HepG2 (cell line): ENCODE data around the gene STON1. TPM values are rescaled to one million over a fixed set of nuclear protein-coding genes. Genes with fewer than 3 reads are reported as not detected.

Experiments
- BHLHE40 ChIP-seq: IDR thresholded peaks from 2 replicates; pipeline ENCODE4 v1.6.1; 2011; ENCODE audit warnings: low read length, improper control_type of control experiment
- BRD4 ChIP-seq: sonication (generic); formaldehyde crosslinking; IDR thresholded peaks from 2 replicates; pipeline ENCODE4 v1.4.0; 2020; ENCODE audit warnings: missing genetic modification reagents
- IKZF4 ChIP-seq: sonication (generic); formaldehyde crosslinking; IDR thresholded peaks from 2 replicates; pipeline ENCODE4 v1.5.1; 2020; ENCODE audit warnings: borderline replicate concordance, mild to moderate bottlenecking, low read depth, missing genetic modification reagents; ENCODE audit errors: not compliant biosample characterization
- IRX3 ChIP-seq: sonication (generic); formaldehyde crosslinking; IDR thresholded peaks from 2 replicates; pipeline ENCODE4 v1.8.1; 2023; ENCODE audit warnings: mild to moderate bottlenecking, low read depth, missing genetic modification reagents, borderline replicate concordance
- JARID2 ChIP-seq: sonication (generic); formaldehyde crosslinking; IDR thresholded peaks from 2 replicates; pipeline ENCODE4 v1.8.1; 2023; ENCODE audit warnings: missing genetic modification reagents, inconsistent platforms; ENCODE audit not compliant: insufficient replicate concordance
- LCORL ChIP-seq, 2 experiments: fragments of 450-650 bp in 1 of 2; sonication (generic) in 1 of 2; formaldehyde crosslinking in 1 of 2; IDR thresholded peaks; 2 replicates each; pipeline versions ENCODE4 v1.5.0 to v1.6.1; 2017 to 2020; ENCODE audit warnings: antibody characterized with exemption in 1 of 2, missing genetic modification reagents in 1 of 2
- REPIN1 ChIP-seq: sonication (generic); formaldehyde crosslinking; IDR thresholded peaks from 2 replicates; pipeline ENCODE4 v1.8.0; 2022; ENCODE audit warnings: missing genetic modification reagents, low read depth, mild to moderate bottlenecking, borderline replicate concordance
- SSRP1 ChIP-seq: IDR thresholded peaks from 2 replicates; pipeline ENCODE4 v1.6.1; 2016; ENCODE audit warnings: control low read depth
- TOE1 ChIP-seq: sonication (generic); formaldehyde crosslinking; IDR thresholded peaks from 2 replicates; pipeline ENCODE4 v1.4.0; 2020; ENCODE audit warnings: mild to moderate bottlenecking, missing genetic modification reagents
- ZFP37 ChIP-seq: sonication (generic); formaldehyde crosslinking; IDR thresholded peaks from 2 replicates; pipeline ENCODE4 v1.4.0; 2020; ENCODE audit warnings: missing genetic modification reagents, borderline replicate concordance
- ZNF260 ChIP-seq: sonication (generic); formaldehyde crosslinking; IDR thresholded peaks from 2 replicates; pipeline ENCODE4 v1.4.0; 2020; ENCODE audit warnings: missing genetic modification reagents, low read depth, mild to moderate bottlenecking, borderline replicate concordance
- ZNF296 ChIP-seq: sonication (generic); formaldehyde crosslinking; conservative IDR thresholded peaks from 2 replicates; pipeline ENCODE4 v1.5.0; 2020; ENCODE audit warnings: mild to moderate bottlenecking, missing genetic modification reagents
- ZNF703 ChIP-seq: sonication (generic); formaldehyde crosslinking; IDR thresholded peaks from 2 replicates; pipeline ENCODE4 v1.5.1; 2020; ENCODE audit warnings: missing genetic modification reagents, mild to moderate bottlenecking, moderate library complexity, borderline replicate concordance
- polyA plus RNA-seq, 8 experiments: library from polyadenylated mRNA; depleted of rRNA in 3 of 8; stranded (reverse) in 7 of 8; unstranded in 1 of 8; fragments of >200 nt; fragmentation: Illumina TruSeq in 4 of 8; extraction: Trizol in 4 of 8; gene quantifications; 2 replicates each; pipeline versions ENCODE4 v1.2.1 to v1.2.3, GENCODE V29; 2011 to 2016; ENCODE audit warnings: low read depth in 4 of 8, missing spikeins in 1 of 8, mixed read lengths in 1 of 8; ENCODE audit not compliant: insufficient read depth in 1 of 8
- total RNA-seq, 5 experiments: library from RNA; depleted of rRNA; stranded (reverse); fragments of >200 nt; fragmentation: Illumina TruSeq; extraction: Trizol; gene quantifications; 2 replicates each; pipeline ENCODE4 v1.2.3, GENCODE V29; 2016; ENCODE audit warnings: low read depth in 1 of 5
- TF ChIP-seq, protein P1 (sequence below): sonication (generic); formaldehyde crosslinking; IDR thresholded peaks from 2 replicates; pipeline ENCODE4 v1.5.1; 2020; ENCODE audit warnings: missing genetic modification reagents, mild to moderate bottlenecking, borderline replicate concordance
- TF ChIP-seq, protein P2 (sequence below): sonication (generic); formaldehyde crosslinking; IDR thresholded peaks from 2 replicates; pipeline ENCODE4 v1.4.0; 2020; ENCODE audit warnings: missing genetic modification reagents, borderline replicate concordance
- TF ChIP-seq, protein P3 (sequence below): sonication (generic); formaldehyde crosslinking; IDR thresholded peaks from 2 replicates; pipeline ENCODE4 v1.8.1; 2022; ENCODE audit warnings: low read depth, mild to moderate bottlenecking, missing genetic modification reagents
- TF ChIP-seq, protein P4 (sequence below): sonication (generic); formaldehyde crosslinking; IDR thresholded peaks from 2 replicates; pipeline ENCODE4 v1.4.0; 2020; ENCODE audit warnings: missing genetic modification reagents; ENCODE audit errors: not compliant biosample characterization
- TF ChIP-seq, protein P5 (sequence below): sonication (generic); IDR thresholded peaks from 2 replicates; pipeline ENCODE4 v1.6.1; 2016; ENCODE audit warnings: low read depth, borderline replicate concordance

The STON1 gene
- total and polyA plus RNA-seq, 2 of the 13 experiments (the other 11 are each of a cell fraction or from before 2014, with no cell fraction given) = 0.09 to 0.28 TPM

DNA sequence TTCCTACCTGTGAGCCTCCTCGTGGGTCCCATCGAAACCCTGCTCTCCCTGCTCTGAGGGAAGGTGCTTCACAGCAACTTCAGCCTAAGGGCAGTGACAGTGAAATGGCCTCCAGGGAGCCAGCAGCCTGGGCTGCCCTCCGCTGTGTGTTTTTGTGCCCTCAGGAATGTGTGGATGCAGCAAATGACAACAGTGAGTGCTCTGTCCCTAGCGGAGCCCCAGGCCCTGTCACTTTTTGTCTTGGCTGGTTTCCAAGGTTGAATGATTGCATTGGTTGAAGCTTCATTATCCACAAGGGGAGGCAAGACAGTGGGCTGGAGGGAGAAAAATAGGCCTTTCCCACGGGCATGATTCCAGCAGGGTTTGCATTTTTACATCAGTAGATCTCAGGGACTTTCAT lies 42.9 kb downstream of the STON1 start (continued):
- TF ChIP-seq SSRP1 (CRISPR knock-in tag) = no peak
- no peak for TF ChIP-seq JARID2 (CRISPR knock-in tag)
- TF ChIP-seq IRX3 = no peak
- TF ChIP-seq TOE1 = no peak
- TF ChIP-seq BHLHE40 = no peak
- TF ChIP-seq, protein P1, sequence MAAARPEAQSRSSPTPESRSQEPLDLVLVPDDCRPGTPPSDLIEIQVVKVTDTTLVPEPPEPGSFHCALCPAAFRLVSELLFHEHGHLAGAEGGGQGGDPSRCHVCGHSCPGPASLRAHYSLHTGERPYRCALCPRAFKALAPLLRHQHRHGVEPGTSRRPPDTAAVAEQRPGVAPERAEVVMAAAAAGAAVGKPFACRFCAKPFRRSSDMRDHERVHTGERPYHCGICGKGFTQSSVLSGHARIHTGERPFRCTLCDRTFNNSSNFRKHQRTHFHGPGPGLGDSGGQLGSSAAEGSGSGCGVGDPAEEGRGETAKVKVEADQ (CRISPR knock-in tag) = 0 out of 2 replicates have a peak, but pooled peaks have one; percentile 26
- no peak for TF ChIP-seq LCORL (IDR thresholded peaks at IDR 0.05)
- 0 out of 2 replicates have a peak, but pooled peaks have one; percentile 27 for TF ChIP-seq LCORL (CRISPR knock-in tag; IDR thresholded peaks at IDR 0.05)
- TF ChIP-seq ZNF703 (CRISPR knock-in tag) = no peak
- no peak for TF ChIP-seq IKZF4 (CRISPR knock-in tag)
- no peak for TF ChIP-seq ZNF260 (CRISPR knock-in tag)
- TF ChIP-seq, protein P2, sequence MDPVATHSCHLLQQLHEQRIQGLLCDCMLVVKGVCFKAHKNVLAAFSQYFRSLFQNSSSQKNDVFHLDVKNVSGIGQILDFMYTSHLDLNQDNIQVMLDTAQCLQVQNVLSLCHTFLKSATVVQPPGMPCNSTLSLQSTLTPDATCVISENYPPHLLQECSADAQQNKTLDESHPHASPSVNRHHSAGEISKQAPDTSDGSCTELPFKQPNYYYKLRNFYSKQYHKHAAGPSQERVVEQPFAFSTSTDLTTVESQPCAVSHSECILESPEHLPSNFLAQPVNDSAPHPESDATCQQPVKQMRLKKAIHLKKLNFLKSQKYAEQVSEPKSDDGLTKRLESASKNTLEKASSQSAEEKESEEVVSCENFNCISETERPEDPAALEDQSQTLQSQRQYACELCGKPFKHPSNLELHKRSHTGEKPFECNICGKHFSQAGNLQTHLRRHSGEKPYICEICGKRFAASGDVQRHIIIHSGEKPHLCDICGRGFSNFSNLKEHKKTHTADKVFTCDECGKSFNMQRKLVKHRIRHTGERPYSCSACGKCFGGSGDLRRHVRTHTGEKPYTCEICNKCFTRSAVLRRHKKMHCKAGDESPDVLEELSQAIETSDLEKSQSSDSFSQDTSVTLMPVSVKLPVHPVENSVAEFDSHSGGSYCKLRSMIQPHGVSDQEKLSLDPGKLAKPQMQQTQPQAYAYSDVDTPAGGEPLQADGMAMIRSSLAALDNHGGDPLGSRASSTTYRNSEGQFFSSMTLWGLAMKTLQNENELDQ (CRISPR knock-in tag) = no peak
- no peak for TF ChIP-seq BRD4 (CRISPR knock-in tag)
- TF ChIP-seq, protein P3, sequence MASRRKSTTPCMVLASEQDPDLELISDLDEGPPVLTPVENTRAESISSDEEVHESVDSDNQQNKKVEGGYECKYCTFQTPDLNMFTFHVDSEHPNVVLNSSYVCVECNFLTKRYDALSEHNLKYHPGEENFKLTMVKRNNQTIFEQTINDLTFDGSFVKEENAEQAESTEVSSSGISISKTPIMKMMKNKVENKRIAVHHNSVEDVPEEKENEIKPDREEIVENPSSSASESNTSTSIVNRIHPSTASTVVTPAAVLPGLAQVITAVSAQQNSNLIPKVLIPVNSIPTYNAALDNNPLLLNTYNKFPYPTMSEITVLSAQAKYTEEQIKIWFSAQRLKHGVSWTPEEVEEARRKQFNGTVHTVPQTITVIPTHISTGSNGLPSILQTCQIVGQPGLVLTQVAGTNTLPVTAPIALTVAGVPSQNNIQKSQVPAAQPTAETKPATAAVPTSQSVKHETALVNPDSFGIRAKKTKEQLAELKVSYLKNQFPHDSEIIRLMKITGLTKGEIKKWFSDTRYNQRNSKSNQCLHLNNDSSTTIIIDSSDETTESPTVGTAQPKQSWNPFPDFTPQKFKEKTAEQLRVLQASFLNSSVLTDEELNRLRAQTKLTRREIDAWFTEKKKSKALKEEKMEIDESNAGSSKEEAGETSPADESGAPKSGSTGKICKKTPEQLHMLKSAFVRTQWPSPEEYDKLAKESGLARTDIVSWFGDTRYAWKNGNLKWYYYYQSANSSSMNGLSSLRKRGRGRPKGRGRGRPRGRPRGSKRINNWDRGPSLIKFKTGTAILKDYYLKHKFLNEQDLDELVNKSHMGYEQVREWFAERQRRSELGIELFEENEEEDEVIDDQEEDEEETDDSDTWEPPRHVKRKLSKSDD (CRISPR knock-in tag) = no peak
- TF ChIP-seq, protein P4, sequence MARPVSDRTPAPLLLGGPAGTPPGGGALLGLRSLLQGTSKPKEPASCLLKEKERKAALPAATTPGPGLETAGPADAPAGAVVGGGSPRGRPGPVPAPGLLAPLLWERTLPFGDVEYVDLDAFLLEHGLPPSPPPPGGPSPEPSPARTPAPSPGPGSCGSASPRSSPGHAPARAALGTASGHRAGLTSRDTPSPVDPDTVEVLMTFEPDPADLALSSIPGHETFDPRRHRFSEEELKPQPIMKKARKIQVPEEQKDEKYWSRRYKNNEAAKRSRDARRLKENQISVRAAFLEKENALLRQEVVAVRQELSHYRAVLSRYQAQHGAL (CRISPR knock-in tag) = no peak
- no peak for TF ChIP-seq ZFP37 (CRISPR knock-in tag)
- no peak for TF ChIP-seq REPIN1 (CRISPR knock-in tag)
- TF ChIP-seq, protein P5, sequence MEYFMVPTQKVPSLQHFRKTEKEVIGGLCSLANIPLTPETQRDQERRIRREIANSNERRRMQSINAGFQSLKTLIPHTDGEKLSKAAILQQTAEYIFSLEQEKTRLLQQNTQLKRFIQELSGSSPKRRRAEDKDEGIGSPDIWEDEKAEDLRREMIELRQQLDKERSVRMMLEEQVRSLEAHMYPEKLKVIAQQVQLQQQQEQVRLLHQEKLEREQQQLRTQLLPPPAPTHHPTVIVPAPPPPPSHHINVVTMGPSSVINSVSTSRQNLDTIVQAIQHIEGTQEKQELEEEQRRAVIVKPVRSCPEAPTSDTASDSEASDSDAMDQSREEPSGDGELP = no peak
- TF ChIP-seq ZNF296 (CRISPR knock-in tag) = no peak
